Smooth muscle cell (in vitro differentiated cells): ENCODE measurements around the gene TM4SF20. TPM values are rescaled to one million over a fixed set of nuclear protein-coding genes. Genes with fewer than 3 reads are reported as not detected.
"Not testable (repeated sequence)": the region's sequence is repeated elsewhere in the genome, so short reads cannot be mapped to it uniquely, and the experiment has no call there.

ENCODE experiments used
- DNase-seq: peaks from one replicate; lab custom pipeline; 2025; ENCODE audit not compliant: unreplicated experiment; lab: John Stamatoyannopoulos, UW
- H2AFZ ChIP-seq: fragments of 200-600 bp; sonication (generic); 2 replicates; pipeline ENCODE4 v1.6.0; 2016; ENCODE audit warnings: antibody characterized with exemption, low read depth, mild to moderate bottlenecking
- H3F3A ChIP-seq: fragments of 200-600 bp; sonication (generic); 2 replicates; pipeline ENCODE4 v1.6.0; 2017; ENCODE audit warnings: antibody characterized with exemption, low read depth
- H3K27ac ChIP-seq: fragments of 200-600 bp; sonication (generic); 2 replicates; pipeline ENCODE4 v1.5.1; 2016; ENCODE audit warnings: low read depth, mild to moderate bottlenecking
- H3K27me3 ChIP-seq: fragments of 200-600 bp; sonication (generic); 2 replicates; pipeline ENCODE4 v1.6.1; 2016; ENCODE audit warnings: low read depth, mild to moderate bottlenecking
- H3K36me3 ChIP-seq: fragments of 200-600 bp; sonication (generic); 2 replicates; pipeline ENCODE4 v1.5.1; 2016; ENCODE audit warnings: low read depth
- H3K4me1 ChIP-seq: fragments of 200-600 bp; sonication (generic); 2 replicates; pipeline ENCODE4 v1.5.1; 2016; ENCODE audit warnings: low read depth
- H3K4me2 ChIP-seq: fragments of 200-600 bp; sonication (generic); 2 replicates; pipeline ENCODE4 v1.6.0; 2016; ENCODE audit warnings: mild to moderate bottlenecking
- H3K4me3 ChIP-seq: fragments of 200-600 bp; sonication (generic); 2 replicates; pipeline ENCODE4 v1.5.1; 2016; ENCODE audit warnings: mild to moderate bottlenecking
- H3K79me2 ChIP-seq: fragments of 200-600 bp; sonication (generic); 2 replicates; pipeline ENCODE4 v1.6.0; 2016; ENCODE audit warnings: low read depth, mild to moderate bottlenecking
- H3K9ac ChIP-seq: fragments of 200-600 bp; sonication (generic); 2 replicates; pipeline ENCODE4 v1.6.0; 2016; ENCODE audit warnings: low read depth
- H3K9me3 ChIP-seq: fragments of 200-600 bp; sonication (generic); replicated peaks from 2 replicates; pipeline ENCODE4 v1.5.1; 2016; ENCODE audit warnings: low read depth
- H4K20me1 ChIP-seq: fragments of 200-600 bp; sonication (generic); 2 replicates; pipeline ENCODE4 v1.6.0; 2016; ENCODE audit warnings: low read depth
- WGBS: methylation state at CpG from one replicate; pipeline ENCODE4 v1.1.7; 2016; ENCODE audit warnings: low lambda C conversion rate; 5-methylcytosine and 5-hydroxymethylcytosine counted together
- polyA plus RNA-seq: library from polyadenylated mRNA; unstranded; fragments of >200 nt; fragmentation: Nextera tagmentation; extraction: Ambion mirVana; gene quantifications from 2 replicates; pipeline ENCODE4 v1.2.1, GENCODE V29; 2016
- total RNA-seq: library from RNA; depleted of rRNA; stranded (reverse); fragments of >200 nt; gene quantifications from 2 replicates; pipeline ENCODE4 v1.2.3, GENCODE V29; 2014
- TF ChIP-seq, protein P1 (sequence below): fragments of 200-600 bp; sonication (generic); IDR thresholded peaks from 2 replicates; pipeline ENCODE4 v1.5.1; 2017; ENCODE audit warnings: borderline replicate concordance, mild to moderate bottlenecking, antibody characterized with exemption; ENCODE audit not compliant: insufficient read depth, poor library complexity, severe bottlenecking

The TM4SF20 gene
- total and polyA plus RNA-seq, 2 experiments from 2014 or later, result not detected

DNA sequence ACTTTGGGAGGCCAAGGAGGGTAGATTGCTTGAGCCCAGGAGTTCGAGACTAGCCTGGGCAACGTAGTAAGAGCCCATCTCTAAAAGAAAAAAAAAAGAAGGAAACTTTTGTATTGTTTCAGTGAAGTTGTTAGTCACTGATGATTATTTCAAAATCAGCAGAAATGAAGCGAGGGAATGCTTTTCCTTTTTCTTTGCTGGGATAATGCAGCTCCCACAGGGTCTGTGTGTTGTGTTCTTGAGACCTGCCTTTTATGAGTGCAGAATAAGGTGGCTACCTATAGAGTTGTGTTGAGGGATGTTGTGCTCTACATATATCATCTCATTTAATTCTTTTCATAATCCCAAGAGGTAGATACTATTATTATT is 11.7 kb downstream of the TM4SF20 start:
- TF ChIP-seq, protein P1, sequence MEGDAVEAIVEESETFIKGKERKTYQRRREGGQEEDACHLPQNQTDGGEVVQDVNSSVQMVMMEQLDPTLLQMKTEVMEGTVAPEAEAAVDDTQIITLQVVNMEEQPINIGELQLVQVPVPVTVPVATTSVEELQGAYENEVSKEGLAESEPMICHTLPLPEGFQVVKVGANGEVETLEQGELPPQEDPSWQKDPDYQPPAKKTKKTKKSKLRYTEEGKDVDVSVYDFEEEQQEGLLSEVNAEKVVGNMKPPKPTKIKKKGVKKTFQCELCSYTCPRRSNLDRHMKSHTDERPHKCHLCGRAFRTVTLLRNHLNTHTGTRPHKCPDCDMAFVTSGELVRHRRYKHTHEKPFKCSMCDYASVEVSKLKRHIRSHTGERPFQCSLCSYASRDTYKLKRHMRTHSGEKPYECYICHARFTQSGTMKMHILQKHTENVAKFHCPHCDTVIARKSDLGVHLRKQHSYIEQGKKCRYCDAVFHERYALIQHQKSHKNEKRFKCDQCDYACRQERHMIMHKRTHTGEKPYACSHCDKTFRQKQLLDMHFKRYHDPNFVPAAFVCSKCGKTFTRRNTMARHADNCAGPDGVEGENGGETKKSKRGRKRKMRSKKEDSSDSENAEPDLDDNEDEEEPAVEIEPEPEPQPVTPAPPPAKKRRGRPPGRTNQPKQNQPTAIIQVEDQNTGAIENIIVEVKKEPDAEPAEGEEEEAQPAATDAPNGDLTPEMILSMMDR, result no peak
- H3K9ac ChIP-seq, result no peak overlapping the region
- H2AFZ ChIP-seq, result no peak overlapping the region
- no peak overlapping the region for H3K4me2 ChIP-seq
- peak overlapping the region; percentile 23 for H3K27ac ChIP-seq
- WGBS, result 91% methylated on average over 3 of the region's 3 CpGs
- H3K36me3 ChIP-seq, result no peaks in the 10 kb centered on the region
- no peak overlapping the region for H3K4me3 ChIP-seq
- H3F3A ChIP-seq, result peaks cover 3% of the 10 kb centered on the region
- no peaks in the 10 kb centered on the region for H3K4me1 ChIP-seq
- H3K79me2 ChIP-seq, result no peaks in the 10 kb centered on the region
- H4K20me1 ChIP-seq, result no peaks in the 10 kb centered on the region
- H3K9me3 ChIP-seq, result no peaks in the 10 kb centered on the region
- no peaks in the 10 kb centered on the region for H3K27me3 ChIP-seq
- DNase-seq, result no peak

DNA sequence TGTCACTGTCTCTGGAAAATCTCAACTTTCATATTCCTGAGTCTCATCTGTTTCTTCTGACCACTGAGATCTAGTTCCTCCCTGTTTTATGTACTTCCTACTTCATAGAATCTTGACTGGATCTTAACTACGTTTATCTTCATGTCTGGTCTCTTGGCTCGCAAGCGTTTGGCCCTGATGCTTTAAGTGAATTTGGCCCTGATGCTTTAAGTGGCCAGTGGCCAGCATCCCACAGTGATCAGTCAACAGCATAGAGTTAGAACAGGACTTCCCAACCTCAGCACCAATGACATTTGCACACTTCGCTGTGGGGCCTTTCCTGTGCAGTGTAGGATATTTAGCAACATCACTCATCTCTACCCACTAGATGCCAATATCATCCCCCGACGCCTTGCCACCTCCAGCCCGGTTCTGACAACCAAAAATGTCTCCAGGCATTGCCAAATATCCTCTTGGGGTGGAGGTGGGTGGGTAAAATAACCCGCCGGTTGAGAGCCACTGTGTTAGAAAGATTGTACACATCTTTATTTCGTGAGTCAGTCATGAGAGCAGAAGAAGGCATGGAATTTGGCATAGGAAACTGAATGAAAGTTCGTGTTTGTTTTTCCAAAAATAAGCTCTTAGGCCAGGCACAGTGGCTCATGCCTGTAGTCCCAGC is 12.2 kb downstream of the TM4SF20 start:
- no peak for DNase-seq
- 62% methylated on average over 11 of the region's 11 CpGs for WGBS

DNA sequence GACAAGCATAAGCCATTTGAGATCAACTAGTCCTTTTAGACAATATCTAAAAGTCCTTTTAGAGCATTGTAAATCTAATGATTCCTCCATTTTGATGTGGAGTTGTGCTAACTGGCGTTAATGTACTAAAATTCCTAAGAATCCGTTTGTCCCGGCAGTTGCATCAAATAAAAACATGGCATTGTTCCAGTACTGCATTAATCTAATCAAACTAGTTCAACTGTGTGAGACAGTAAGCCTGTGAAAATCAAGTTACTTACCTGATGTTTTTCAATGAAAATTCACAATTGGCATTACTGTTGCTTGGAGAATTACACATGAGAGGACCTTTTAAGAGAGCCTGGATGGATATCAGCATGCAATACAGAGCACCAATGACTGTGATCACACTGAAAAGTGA is 13.3 kb downstream of the TM4SF20 start:
- no peaks in the 10 kb centered on the region for H3K27me3 ChIP-seq
- no peaks in the 10 kb centered on the region for H3K9me3 ChIP-seq
- H3K4me1 ChIP-seq, result no peaks in the 10 kb centered on the region
- H3K9ac ChIP-seq, result no peak overlapping the region
- no peak overlapping the region for H2AFZ ChIP-seq
- H3K36me3 ChIP-seq, result no peaks in the 10 kb centered on the region
- no peaks in the 10 kb centered on the region for H3K79me2 ChIP-seq
- DNase-seq, result no peak
- no peak overlapping the region for H3K27ac ChIP-seq
- H3K4me3 ChIP-seq, result no peak overlapping the region
- no peaks in the 10 kb centered on the region for H4K20me1 ChIP-seq
- H3F3A ChIP-seq, result peaks cover 3% of the 10 kb centered on the region
- no peak overlapping the region for H3K4me2 ChIP-seq
- TF ChIP-seq, protein P1, result no peak
- WGBS, result 89% methylated on average over 3 of the region's 3 CpGs

More for the DNA sequence above, 12.2 kb downstream of the TM4SF20 start:
- H3K36me3 ChIP-seq, result no peaks in the 10 kb centered on the region
- H3K27ac ChIP-seq, result peak overlapping the region; percentile 23
- H3K27me3 ChIP-seq, result no peaks in the 10 kb centered on the region
- H4K20me1 ChIP-seq, result no peaks in the 10 kb centered on the region
- H3F3A ChIP-seq, result peaks cover 3% of the 10 kb centered on the region
- no peaks in the 10 kb centered on the region for H3K4me1 ChIP-seq
- no peak overlapping the region for H3K4me3 ChIP-seq
- H2AFZ ChIP-seq, result no peak overlapping the region
- H3K9me3 ChIP-seq, result no peaks in the 10 kb centered on the region
- H3K9ac ChIP-seq, result no peak overlapping the region
- TF ChIP-seq, protein P1, result no peak
- H3K79me2 ChIP-seq, result no peaks in the 10 kb centered on the region
- no peak overlapping the region for H3K4me2 ChIP-seq

DNA sequence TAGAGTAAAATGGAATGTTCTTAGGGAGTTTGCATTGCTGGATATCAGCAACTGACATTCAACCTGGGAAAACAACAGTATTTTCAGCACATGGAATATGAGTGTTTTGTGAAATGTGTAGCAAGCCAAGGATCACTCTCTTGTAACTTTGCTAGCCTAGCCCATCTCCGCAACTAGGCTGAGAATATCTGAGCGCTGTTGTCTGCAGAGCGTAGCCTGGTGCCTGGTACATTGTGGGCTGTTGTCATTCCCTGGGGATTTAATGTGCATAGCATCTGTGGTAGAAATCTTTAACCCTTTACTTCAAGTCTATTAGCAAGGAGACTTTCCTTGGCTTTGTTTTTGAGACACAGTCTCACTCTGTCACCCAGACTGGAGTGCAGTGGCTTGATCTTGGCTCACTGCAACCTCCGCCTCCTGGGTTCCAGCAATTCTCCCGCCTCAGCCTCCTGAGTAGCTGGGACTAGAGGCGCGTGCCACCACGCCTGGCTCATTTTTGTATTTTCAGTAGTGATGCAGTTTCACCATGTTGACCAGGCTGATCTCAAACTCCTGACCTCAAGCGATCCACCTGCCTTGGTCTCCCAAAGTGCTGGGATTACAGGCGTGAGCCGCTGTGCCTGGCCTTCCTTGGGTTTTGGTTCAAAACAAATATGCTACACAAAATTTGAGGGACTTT is 14.4 kb downstream of the TM4SF20 start:
- H3K9me3 ChIP-seq, H3K79me2 ChIP-seq, H3K4me3 ChIP-seq, H2AFZ ChIP-seq, DNase-seq, H3K27me3 ChIP-seq, H3K36me3 ChIP-seq, H4K20me1 ChIP-seq, H3K27ac ChIP-seq, H3F3A ChIP-seq, H3K9ac ChIP-seq, H3K4me1 ChIP-seq: not testable (repeated sequence)
- WGBS, result 73% methylated on average over 11 of the region's 11 CpGs
- H3K4me2 ChIP-seq, result peak overlapping the region; percentile 40
